T-helper 1 cell (primary cell): Measurements from ENCODE around the gene FAM53B.
A peak's percentile ranks its signal among the peaks of the same experiment; 100 is the strongest.
"Not testable (repeated sequence)": the region's sequence is repeated elsewhere in the genome, so short reads cannot be mapped to it uniquely, and the experiment has no call there.

Source experiments
- DNase-seq, 5 donors: peaks; one replicate each; pipeline ENCODE4 v3.0.0-alpha.2; 2012 to 2020

FAM53B gene

DNA sequence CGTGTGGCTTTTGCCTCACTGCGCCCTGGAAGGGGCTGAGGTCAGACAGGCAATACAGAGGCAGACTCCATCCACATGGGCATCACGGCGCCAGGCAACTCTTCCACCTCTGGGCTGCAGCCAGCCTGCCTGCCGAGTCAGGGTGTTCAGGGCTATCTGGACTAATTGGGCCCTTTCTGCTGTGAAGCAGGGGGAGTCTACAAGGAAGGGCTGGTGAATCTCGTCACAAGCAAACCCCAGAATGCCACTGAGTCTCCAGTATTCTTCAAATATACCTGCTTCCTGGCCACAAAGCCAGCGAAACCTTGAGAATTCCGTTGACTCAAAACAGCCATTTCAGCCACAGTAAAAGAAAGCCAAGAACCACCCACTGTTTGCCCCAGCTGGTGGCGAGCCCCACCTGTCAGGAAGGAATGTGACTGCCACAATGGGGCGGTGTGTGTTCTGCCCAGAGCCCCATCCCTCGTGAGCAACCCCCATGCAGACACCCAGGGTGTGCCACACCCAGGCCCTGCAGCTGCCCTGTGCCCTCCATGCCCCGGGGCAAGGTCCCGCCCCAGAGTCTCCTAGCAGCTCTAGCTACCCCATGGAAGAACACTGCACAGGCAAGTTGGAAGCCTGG, 117.3 kb downstream of the FAM53B start:
- peak in 3 of 5 donors; percentile 25 to 74 (median 32) for DNase-seq

DNA sequence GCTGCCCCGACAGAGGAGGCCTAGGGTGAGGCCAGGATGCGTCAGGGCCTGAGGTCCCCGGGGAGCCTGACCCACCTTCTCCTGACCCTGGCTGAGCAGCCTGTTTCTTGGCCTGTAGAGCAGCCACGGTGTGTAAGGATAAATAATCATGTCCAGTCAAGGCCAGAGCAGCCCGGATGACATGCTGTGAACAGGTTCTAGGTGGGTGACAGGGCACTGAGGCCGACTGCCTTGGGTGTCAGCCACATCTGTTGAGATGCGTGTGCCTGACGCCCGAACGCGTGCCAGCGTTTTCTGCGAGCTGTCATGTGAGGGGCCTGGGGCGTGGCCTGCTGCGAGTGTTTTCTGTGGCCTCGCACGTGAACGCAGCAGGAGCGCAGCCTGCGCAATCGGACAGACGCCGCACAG, 118.3 kb downstream of the FAM53B start:
- no peak for DNase-seq

DNA sequence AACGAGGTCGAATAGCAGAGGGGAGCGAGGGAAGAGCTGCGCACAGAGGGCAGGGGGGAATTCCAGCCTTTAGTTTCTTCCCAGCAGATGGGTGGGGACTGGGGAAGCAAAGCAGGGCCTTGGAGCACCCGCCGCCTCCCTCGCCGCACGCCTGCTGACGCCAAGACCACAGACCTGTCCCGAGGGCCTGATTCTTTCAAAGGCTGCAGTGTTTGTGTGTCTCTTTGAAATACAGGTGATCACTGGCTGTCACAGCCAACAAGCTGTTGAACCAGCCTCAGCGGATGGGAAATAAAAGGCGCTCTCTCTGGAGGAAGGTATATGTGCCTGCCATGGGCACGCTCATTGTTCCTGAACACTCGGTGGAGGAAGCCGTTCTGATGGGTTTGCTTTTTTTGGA, 119.3 kb downstream of the FAM53B start:
- DNase-seq, result no peak

DNA sequence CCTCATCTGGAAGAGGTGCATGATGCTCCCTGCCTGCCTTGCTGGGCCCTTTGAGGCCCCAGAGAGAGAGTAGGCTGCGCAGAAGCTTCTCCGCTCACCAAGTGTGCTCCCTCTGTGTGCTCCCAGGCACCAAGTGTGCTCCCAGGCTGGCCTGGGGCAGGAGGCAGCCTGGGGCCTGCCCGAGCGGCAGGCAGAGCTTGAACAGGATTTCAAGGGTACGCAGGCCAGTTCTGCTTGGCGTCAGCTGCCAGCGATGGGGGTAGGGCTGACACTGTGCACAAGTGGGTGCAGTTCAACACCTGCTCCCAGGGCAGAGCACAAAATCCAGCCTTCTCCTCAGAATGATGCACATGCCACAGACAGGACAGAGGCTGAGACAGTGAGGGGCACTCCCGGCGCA, 119.7 kb downstream of the FAM53B start:
- DNase-seq, result no peak

DNA sequence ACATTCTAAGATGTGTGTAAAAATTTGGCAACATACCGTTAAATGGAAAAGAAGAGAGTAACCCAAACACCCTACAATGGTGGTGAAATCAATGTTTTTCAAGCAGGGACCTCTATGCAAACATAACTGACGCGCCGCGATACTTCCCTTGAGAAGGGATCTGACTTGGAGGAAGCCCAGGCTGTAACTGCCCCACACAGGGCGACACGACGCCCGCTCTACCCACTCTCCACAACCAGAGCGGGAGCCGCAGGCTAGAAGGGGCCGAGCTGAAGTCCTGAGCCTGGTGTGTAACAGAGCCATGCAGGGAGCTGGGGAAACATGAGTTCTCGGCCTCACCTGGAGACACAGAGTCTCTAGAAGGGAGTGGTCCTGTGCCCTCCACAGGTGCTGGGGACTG, 120.2 kb downstream of the FAM53B start:
- no peak for DNase-seq

DNA sequence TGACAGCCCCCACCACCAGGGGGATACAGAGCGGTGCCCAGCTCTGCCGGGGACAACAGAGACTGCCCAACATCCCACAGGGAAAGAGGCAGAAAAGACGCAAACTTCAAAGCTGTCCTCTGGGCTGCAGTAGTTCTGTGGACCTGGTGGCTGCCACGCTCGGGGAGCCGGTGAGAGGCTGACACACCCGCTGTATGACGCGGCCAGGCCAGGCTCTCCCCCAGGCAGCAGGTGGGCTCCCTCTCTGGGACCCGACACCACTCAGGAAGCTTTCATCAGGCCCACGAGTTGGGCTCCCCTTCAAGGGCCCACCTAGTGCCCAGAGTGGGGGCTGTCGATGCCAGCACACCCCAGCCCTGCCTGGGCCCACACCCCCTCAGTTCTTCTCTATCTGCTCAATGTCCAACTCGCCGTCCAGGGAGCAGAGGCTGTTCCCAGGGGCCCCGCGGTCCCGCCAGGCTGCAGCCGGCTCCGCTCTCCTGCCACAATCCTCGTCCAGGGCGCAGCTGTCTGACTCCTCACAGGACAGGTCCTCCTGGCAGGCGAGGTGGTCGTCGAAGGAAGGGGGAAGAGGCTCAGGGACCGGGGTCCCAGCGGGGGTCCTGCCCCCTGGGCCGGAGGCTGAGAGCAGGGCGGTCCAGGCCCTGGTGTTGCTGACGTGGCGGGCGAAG, 121.2 kb downstream of the FAM53B start:
- DNase-seq, result no peak

DNA sequence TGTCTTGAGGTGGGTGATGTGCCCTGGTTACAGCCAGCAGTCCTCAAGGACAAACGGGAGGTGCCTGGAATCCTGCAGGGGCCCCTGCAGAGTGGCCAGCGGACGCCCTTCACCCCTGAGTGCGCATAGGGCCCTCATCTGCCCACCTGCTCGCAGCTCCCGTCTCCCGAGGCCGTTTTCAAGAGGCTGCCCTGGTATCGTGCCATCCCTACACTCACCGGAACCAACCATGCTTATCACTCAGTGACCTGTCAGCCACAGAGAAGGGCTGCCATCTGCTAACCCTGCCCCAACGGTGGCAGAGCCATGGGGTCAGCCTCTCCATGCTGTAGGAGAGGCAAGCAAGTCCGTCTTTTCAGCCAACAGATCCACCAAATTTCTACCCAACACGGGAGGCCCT, 122.0 kb downstream of the FAM53B start:
- no peak for DNase-seq

DNA sequence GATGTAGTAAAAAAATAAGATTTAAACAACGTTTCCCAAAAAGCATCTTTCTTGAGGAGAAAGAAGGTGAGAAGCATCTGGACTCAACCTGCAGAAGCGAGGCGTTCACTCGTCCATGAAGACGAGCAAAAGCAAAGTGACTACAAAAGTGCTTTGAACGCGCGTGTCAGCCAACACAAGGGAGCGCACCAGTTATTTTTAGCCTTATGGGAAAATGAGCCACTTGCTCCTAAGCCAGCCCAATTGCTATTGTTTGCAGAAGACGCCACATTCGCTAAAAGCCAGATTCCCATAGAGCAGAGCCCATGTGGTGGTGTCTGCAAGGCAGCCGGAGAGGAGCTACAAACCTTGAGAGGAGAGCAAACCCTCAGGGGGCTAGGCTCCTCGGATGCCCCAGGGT, 122.5 kb downstream of the FAM53B start:
- DNase-seq, result no peak

DNA sequence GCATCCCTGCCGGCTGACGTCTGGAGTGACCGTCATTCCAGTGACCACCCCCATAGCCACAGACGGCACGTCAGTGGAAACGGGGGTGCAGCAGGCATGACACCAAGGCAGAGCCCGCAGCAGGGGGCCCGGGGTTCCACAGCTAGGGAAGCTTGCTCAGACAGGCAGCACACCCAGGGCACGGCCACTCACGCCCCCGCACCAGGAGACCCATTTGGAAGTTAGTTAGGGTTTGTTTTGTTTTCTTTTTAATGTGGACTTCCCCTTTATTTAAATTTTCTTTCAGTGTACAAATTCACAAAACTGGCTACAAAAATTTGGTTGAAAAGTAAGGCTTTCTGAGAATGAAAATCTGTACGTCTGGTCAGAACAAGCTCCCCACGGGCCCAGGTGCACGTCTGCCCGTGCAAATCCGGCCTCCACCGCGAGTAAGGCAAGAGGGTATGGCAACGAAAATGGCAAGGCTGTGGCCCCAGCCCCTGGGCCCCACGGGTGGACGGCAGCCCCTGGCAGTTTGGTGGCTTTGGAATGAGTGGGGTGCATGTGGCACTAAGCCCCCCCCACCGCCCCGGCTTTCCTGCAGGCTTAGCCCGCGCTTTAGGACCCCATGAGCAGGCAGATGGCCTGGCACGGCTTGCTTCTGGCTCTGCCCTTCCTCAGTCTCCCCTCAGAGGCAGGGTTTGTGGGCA, 124.2 kb downstream of the FAM53B start:
- DNase-seq, result no peak

DNA sequence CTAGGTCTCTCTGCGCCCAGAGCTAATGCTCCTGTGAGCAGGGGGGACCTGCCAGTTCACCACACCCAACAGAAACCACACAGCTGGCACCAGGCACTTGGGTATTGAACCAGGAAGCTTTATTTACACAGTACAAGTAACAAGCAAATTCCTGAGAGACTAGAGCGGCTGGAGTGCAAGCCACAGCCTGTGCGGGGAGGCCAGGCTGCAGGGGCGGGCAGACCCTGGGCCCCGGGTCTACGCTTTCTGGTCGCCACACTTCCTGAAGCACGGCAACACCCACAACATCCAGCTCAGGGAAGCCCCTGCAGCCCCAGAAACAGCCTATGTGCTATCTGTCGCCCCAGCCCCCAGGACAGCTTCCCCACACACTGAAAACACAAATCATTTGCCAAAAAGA, 125.0 kb downstream of the FAM53B start:
- no peak for DNase-seq

DNA sequence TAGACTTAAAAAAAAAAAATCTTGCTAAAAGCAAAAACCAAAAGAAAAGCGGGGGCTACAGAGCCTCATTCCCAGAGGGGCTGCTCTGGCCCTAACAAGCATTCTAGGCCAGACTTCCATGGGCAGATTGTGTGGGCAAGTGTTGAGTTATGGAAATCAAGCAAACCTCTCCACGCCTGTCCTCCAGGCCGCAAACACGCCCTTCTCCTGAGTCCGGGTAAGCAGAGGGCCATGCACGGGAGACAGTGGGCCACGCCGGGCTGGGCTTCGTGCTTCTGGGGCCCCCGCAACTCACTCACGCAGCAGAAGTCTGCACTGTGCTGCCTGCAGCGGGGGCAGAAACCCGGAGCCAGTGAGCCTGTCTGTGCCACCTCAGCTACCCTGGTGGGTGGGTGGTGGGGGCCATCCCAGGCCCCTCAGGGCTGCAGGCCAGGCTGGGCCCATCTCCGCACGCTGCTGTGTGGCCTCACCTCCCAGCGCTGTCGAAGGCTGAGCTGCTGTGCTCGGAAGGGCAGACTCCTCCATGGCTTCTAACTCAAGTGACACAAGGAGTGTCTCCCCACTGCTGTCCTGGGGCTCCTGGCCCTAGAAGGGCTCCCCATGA, 125.6 kb downstream of the FAM53B start:
- DNase-seq, result no peak

DNA sequence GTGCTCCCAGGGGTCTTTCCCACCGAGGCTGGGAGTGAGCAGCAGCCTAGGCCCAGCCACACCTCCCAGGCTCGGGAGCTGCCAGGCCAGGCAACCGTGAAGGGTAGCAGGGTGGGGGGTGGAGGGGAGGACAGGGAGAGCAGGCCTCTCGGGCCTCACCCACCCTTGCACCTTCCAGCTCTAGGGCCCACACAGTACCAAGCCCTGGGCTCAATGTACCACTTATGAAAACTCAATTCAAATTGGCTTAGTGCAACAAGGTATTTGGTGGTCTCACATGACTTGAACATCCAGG, 127.4 kb downstream of the FAM53B start:
- no peak for DNase-seq

DNA sequence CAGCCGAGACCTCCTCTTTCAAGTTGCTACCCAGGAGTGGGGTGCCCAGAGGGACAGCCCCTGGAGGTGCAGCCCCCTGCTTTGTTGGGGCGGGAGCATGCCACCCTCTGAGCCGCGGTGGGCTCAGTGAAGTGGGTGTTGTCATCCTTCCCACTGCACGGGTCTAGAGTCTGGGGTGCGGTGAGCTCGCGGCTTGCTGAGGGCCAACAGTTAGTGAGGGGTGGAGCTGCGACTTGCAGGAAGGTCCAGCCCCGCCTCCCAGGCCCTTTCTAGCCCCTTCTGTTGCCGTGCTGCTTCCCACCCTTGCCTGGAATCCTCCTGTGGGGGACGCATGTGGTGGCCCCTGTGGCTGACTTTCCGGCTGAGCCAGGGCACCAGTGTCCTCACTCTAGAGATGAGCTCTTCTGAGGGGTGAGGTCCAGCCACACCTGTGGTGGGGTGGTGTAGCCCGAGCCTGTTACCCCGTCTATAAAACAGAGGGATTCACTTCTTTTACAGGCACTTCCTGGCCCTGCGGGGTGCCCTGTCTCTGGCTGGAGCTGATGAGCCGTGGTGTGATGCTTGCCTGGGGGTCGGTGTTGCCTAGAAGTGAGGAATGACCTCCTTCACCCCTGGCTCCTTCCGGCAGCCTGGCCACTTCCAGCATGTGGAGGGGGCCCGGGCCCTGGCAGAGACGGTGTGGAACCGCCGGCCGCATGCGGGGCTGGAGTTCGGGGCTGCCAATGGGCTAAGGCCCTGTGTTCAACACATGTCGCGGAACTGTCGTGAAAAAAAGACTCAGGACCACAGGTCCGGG, 127.9 kb downstream of the FAM53B start:
- no peak for DNase-seq

DNA sequence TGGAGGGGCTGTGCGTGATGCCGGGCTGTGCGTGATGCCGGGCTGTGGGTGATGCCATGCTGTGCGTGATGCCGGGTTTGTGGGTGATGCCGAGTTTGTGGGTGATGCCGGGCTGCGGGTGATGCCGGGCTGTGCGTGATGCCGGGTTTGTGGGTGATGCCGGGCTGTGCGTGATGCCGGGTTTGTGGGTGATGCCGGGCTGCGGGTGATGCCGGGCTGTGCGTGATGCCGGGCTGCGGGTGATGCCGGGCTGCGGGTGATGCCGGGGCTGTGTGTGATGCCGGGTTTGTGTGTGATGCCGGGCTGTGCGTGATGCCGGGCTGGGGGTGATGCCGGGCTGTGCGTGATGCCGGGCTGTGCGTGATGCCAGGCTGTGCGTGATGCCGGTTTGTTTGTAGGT, 128.9 kb downstream of the FAM53B start:
- no peak for DNase-seq

DNA sequence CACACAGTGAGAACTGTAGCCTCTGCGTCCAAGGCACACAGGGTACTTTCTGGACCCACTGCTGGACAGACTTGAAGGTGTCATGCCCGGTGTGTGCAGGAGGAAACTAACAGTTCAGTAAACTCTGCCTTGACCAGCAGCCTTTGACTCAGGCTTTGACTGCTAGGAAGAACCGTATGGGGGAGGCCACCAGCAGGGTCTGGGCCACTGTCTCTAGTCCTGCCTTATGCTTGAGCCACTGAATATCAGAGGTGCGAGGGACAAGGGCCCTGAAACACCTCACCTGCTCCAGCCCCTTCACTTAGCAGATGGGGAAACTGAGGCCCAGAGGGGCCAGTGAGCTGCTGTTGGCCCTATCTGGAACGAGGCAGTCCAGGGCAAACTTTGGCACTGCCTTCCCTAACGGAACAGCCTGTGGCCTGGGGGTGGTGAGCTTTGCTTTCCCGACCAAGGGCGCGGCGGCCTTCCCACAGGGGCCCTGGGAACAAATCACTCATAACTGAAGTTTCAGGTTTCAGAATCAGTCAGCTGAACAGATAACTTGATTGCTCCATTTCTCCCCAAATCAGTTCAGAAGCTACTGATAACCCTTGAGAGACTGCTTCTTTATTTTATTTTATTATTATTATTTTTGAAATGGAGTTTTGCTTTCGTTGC, 130.0 kb downstream of the FAM53B start:
- peak in 1 of 5 donors; percentile 65 for DNase-seq

DNA sequence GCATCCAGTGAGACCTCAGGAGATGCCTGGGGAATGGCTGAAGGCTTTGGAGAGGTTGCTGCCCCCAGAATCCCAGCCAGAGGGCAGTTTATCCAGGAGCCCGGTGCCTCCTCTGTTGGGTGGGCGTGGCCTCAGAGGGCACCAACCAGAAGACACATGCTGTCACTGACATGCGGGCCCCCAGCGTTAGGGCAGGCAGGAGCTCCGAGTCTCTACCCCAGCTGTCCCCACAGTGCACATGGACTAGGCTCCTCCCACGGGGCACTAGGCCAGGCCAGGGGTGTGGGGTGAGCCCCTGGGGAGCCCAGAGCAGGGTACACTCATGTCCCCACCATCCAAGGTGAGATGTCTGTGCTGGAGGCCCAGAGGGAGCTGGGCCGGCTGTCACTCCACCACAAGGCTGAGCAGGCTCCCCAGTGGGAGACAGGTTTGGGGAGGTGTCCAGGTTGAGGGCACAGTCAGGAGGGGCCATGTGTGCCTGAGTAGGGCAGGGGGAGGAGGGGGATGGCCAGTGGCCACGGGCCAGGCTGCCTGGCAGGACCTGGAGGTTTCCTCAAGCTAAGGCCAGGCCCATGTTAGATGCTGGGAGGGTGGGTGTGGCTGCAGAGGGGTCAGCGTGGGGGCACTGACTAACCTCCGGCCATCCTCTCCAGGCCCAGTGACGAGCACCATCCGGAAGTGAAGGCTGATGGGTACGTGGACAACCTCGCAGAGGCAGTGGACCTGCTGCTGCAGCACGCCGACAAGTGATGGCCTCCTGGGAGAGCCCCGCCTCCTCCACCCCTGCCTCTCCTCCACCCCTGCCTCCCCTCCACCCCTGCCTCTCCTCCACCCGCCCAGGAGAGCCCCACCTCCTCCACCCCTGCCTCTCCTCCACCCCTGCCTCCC, 131.3 kb downstream of the FAM53B start:
- DNase-seq, result no peak

DNA sequence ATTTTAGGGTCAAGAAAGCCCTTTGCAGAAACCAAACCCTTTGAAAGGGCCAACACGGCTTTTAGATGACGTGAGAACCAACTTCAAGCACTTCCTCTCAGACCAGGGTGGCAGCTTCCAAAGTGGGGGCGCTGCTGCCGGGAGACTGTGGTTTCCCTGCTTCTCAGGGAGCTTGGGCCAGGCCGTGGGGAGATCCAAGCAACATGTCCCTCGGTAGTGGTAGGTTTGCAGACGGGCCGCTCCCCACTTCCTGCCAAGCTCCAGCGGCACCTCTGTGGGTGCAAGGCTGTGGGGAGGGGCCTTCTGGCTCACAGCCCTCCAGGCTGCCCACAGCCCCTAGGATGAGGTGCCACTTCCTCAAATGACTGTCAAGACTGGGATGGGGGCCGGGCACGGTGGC, 132.4 kb downstream of the FAM53B start:
- peak in 3 of 5 donors; percentile 27 to 60 (median 30) for DNase-seq

DNA sequence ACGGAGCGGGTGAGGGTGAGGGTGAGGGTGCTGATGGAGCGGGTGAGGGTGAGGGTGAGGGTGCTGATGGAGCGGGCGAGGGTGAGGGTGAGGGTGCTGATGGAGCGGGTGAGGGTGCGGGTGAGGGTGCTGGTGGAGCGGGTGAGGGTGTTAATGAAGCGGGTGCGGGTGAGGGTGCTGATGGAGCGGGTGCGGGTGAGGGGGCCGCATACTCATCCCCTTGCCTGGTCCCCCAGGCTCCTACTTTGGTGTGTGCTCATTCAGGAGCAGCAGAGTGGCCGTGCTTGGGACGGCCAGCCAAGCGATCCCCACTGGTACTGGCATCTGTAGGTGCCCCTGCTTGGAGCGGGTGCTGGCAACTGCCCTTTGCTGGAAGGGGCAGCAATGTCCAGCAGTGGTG, 133.3 kb downstream of the FAM53B start:
- not testable (repeated sequence) for DNase-seq

DNA sequence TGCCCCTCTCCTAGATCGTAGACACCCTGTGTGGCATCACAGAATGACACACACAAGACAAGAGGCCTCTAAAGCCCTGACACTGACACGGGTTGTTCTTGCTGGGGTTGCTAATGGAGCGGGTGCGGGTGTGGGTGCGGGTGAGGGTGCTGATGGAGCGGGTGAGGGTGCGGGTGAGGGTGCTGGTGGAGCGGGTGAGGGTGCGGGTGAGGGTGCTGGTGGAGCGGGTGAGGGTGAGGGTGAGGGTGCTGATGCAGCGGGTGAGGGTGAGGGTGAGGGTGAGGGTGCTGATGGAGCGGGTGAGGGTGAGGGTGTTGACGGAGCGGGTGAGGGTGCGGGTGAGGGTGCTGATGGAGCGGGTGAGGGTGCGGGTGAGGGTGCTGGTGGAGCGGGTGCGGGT, 134.0 kb downstream of the FAM53B start:
- DNase-seq, result not testable (repeated sequence)

DNA sequence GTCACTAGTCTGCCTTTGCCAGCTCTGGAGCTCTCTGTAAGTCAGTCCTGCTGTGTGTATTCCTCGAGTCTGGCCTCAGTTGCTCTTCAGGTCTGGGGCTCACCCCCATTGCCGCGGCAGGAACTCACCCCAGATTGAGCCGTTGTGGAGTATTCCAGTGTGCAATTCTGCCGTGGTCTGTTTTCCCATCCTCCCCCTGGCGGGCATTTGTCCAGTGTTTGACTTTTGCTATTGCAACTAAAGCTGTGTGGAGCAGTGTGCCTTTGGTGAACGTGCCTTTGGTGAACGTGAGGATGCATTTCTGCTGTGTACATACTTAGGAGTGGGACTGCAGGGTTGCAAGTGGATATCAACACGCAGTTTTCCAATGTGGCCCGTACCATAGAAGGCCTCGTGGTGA, 134.5 kb downstream of the FAM53B start:
- no peak for DNase-seq

DNA sequence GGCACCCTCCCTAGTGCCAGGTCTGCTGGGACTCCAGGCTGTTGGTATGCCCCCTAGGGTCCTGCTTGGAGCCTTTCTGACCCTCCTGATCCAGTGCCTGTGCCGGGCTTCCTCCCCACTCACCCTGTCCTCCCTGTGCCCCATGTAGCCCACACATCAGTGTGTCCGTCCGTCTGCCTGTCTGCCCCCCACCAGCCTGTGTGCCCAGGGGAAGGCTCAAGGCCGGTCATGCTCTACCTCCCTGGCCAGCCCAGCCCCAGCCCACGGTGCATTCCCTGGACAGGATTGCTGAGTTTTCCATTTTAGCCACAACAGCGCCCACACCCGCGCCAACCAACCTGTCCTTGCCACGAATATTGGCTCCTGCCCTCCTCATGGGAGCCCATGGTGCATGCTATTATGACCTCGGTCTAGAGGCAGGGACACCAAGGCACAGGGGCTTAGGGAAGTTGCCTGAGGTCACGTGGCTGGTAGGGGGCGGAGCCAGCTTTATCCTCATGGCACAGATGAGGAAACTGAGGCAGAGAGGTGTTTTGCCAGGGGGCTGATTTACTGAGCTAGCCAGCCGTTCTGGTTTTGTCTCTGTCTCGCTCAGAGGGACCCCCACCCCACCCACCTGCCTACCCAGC, 136.0 kb downstream of the FAM53B start:
- DNase-seq, result no peak
